Adipose tissue (tissue), 3 donors: ENCODE measurements around the gene MUC20. TPM values are rescaled to one million over a fixed set of nuclear protein-coding genes. Genes with fewer than 3 reads are reported as not detected.
"Not testable (repeated sequence)": the region's sequence is repeated elsewhere in the genome, so short reads cannot be mapped to it uniquely, and the experiment has no call there.

Experiments used
- H3K27ac ChIP-seq: one replicate; pipeline ENCODE4 v1.5.1; 2013; ENCODE audit warnings: low read depth, low read length
- WGBS, 3 donors: extraction: QIAGEN DNeasy Blood & Tissue Kit; methylation state at CpG; one replicate each; pipeline ENCODE4 v1.1.7; 2013; 5-methylcytosine and 5-hydroxymethylcytosine counted together
- polyA plus RNA-seq, 3 donors: library from polyadenylated mRNA; stranded (reverse); fragments of 200-250 nt; gene quantifications; one replicate each; pipeline ENCODE4 v1.2.3, GENCODE V29; 2013
- donor health status: healthy with polysubstance abuse.
- donor health status: Bipolar disorder and iron deficiency.
- donor health status: healthy.

Gene MUC20
- polyA plus RNA-seq, 3 donors, result 2.4 to 3.6 (median 2.8) TPM

- WGBS, 3 donors, result 89 to 92% (median 91%) methylated on average over 8 of the region's 11 CpGs
- not testable (repeated sequence) for H3K27ac ChIP-seq
Observed at GRCh38 chr3:195691596-195692353, 29.0 kb upstream of the MUC20 start.

- WGBS, 3 donors, result 74 to 80% (median 76%) methylated on average over 5 of the region's 5 CpGs
Observed at GRCh38 chr3:195692354-195692685, 28.5 kb upstream of the MUC20 start.

GRCh38 chr3:195692781-195693427 is 27.9 kb upstream of the MUC20 start:
- WGBS, 3 donors, result 78 to 88% (median 79%) methylated on average over 5 of the region's 5 CpGs
- no peak overlapping the region for H3K27ac ChIP-seq

More at GRCh38 chr3:195692354-195692685, 28.5 kb upstream of the MUC20 start:
- H3K27ac ChIP-seq, result no peak overlapping the region

DNA sequence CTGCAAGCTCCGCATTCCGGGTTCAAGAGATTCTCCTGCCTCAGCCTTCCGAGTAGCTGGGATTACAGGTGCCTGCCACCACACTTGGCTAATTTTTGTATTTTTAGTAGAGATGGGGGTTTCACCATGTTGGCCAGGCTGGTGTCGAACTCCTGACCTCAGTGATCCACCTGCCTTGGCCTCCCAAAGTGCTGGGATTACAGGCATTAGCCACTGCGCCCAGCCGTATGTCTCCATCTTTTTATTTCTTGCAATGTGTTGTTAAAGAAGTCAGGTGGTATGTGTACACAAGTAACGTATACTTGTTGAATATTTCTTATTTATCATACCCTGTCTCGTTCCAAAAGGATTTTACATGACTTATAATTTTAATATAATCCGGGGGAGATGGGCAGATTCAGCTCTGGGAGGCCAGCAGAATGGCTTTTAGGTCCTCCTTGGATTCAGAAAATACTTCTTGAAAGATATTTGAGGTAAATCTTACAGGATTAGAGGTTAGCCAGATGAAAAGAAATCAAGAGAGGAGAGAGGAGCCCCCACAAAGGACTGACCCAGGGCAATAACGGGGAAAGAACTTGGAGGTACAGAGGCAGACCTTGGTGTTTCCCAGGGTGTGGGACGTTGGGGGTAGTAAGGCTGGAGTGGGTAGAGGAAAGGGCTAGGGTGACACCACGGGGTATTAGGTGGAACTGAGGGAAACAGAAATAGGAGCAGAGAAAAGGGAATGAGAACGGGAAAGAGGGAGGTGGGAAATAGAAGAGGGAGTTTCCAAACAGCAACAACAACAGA is 27.2 kb upstream of the MUC20 start:
- H3K27ac ChIP-seq, result no peak overlapping the region
- WGBS, 3 donors, result 86 to 93% (median 88%) methylated on average over 13 of the region's 13 CpGs

GRCh38 chr3:195694217-195695076 is 26.3 kb upstream of the MUC20 start:
- WGBS, 3 donors, result 79 to 87% (median 85%) methylated on average over 8 of the region's 8 CpGs
- H3K27ac ChIP-seq, result not testable (repeated sequence)

DNA sequence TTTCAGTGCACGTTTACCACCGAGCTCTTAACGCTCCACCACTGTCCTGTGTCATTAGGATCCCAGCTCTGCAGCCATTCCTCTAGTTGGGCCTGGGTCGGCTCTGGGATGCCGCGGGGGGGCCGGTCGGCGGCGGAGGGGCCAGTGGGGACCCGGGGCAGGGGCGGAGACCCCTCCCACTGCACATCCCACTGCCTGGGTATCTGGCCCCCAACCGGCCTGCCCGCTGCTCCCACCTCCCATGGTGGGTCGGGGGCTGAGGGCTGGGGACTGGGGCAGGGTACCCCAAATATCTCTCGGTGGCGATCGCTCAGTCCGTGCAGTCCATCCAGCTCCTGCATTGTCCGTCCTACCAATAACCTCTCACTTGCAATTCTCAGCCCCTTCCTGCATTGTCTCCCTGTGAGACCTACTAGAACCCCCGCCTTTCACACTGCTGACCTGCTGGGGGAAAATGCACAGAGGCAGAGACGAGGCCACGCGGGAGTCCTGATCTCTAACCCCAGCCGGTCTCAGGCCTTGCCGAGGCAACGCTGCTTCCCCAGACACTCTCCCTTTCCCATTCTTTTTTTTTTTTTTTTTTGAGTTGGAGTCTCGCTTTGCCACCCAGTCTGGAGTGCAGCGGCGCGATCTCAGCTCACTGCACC is 24.0 kb upstream of the MUC20 start:
- no peak overlapping the region for H3K27ac ChIP-seq
- 91 to 92% (median 92%) methylated on average over 31 of the region's 31 CpGs for WGBS, 3 donors

DNA sequence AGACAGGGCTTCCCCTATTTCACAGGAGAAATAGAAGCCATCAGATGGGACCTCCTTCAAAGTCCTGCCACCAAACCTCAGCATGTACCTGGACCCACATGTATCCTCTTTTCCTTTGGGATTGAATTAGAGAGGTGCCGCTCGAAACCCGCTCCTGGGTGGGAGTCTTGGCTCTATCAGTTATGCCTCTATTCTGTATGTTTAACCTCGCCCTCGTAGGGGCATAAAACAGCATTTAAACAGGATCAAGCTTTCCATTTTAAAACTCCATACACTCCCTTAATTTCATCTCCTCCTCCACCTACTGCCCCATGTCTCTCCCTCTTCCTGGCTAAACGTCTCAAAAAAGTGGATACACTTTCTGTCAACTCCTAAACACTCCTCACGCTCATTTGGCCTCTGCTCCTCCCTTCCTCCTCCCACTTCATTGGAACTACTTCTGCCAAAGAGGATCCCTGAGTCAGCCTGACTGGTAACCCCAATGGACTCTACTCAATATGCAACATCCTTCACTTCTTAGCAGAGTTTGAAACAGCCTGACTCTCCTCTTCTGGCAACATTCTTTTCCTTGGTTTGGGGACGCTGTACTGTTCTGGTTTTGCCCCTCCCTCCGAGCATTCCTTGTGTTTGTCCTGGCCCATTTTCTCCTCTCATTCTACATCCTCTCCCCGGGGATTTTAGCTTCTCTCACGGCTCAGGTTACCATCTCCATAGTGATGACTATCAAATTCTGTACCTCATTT is 23.0 kb upstream of the MUC20 start:
- no peak overlapping the region for H3K27ac ChIP-seq
- WGBS, 3 donors, result 62 to 75% (median 64%) methylated on average over 11 of the region's 11 CpGs

DNA sequence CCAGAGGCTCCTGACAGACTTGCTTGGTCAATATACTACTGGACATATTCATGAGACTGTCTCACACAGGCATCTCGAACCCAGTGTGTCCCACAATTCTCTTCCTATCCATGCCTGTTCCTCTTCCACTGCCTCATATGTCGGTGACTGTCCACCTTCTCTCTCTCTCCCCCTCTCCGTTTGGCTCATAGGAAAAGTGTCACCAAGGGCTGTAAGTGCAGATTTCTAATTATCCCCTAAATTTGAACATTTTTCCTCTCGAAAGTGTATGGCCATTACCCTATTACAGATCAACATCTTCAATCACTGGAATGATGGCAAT is 22.5 kb upstream of the MUC20 start:
- WGBS, 3 donors, result 87 to 94% (median 92%) methylated on average over 4 of the region's 4 CpGs
- no peak overlapping the region for H3K27ac ChIP-seq

DNA sequence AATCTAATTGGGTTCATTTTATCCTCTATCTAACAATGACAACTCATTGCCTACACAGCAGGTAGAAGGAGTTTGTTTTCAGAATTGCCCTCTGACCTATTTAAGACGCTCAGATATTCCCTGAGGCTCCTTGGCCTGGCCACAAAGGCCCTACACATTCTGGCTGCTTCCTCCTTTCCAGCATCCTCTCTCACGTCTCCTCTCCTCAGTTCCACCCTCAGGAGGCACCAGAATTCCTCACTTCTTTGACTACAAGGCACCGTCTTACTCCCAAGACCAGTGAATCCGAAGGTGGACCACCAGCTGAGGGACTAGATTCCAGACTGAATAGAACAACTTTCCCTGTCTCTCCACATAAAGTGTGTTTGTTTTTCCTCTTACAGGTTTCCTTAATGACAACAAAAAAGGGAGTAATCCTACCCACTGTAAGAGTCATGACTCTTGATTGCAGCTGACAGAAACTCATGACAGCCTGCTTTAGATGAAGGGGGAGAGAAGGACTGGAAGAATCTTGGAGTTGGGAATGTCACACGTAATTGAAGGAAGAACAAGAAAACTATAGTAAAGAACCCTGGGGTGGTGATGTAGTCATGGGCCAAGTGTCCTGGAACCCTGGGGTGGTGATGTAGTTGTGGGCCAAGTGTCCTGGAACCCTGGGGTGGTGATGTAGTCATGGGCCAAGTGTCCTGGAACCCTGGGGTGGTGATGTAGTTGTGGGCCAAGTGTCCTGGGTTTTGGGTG is 22.0 kb upstream of the MUC20 start:
- no peak overlapping the region for H3K27ac ChIP-seq
- 76 to 84% (median 80%) methylated on average over 5 of the region's 5 CpGs for WGBS, 3 donors

GRCh38 chr3:195699388-195699771 is 21.4 kb upstream of the MUC20 start:
- 89 to 94% (median 92%) methylated on average over 2 of the region's 2 CpGs for WGBS, 3 donors
- H3K27ac ChIP-seq, result no peak overlapping the region

DNA sequence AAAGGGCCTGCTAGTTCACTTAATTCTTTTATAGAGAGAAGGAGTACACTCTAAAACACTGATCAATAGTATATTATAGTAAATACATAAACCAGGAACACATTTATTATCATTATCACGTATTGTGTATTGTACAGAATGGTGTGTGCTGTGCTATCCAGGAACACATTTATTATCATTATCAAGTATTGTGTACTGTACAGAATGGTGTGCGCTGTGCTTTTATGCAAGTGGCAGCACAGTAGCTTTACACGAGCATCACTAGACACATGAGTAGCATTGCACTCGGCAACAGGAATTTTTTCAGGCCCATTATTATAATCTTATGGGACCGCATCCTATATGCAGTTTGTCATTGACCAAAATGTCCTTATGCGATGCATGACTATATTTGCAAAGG is 20.9 kb upstream of the MUC20 start:
- no peak overlapping the region for H3K27ac ChIP-seq
- WGBS, 3 donors, result 64 to 88% (median 84%) methylated on average over 6 of the region's 6 CpGs

DNA sequence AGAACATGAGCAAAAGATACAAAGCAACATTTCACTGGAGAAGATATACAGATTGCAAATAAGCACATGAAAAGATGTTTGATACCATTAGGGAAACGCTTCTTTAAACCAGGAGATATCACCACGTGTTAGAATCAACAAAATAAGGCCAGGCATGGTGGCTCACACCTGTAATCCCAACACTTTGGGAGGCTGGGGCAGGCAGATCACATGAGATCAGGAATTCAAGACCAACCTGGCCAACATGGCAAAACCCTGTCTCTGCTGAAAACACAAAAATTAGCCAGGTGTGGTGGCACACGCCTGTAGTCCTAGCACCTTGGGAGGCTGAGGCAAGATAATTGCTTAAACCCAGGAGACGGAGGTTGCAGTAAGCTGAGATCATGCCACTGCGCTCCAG is 20.5 kb upstream of the MUC20 start:
- H3K27ac ChIP-seq, result no peak overlapping the region
- 83 to 91% (median 90%) methylated on average over 5 of the region's 5 CpGs for WGBS, 3 donors

GRCh38 chr3:195701042-195701915 is 19.5 kb upstream of the MUC20 start:
- H3K27ac ChIP-seq, result no peak overlapping the region
- 71 to 80% (median 80%) methylated on average over 9 of the region's 9 CpGs for WGBS, 3 donors

DNA sequence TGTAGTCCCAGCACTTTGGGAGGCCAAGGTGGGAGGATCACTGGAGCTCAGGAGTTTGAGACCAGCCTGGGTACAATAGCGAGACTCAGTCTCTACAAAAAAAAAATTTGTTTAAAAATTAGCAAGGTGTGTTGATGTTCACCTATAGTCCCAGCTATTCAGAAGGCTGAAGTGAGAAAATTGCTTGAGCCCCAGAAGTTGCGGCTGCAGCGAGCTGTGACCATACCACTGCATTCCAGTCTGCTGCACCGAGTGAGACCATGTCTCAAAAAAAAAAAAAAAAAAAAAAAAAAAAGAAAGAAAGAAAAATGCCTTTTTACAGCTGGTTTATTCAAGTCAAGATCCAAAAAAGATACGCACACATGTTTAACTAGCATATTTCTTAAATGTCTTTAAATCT is 17.0 kb upstream of the MUC20 start:
- no peak overlapping the region for H3K27ac ChIP-seq
- WGBS, 3 donors, result 89 to 95% (median 91%) methylated on average over 5 of the region's 5 CpGs

GRCh38 chr3:195704433-195704999 is 16.3 kb upstream of the MUC20 start:
- WGBS, 3 donors, result 65 to 69% (median 66%) methylated on average over 9 of the region's 9 CpGs
- no peak overlapping the region for H3K27ac ChIP-seq
